Measurements from ENCODE around the gene BCKDK.

GRCh38 chr16:31109622-31110021, 1.4 kb downstream of the BCKDK start:
- TF ChIP-seq YY1 (tag by site-specific recombination; IDR thresholded peaks at IDR 0.05) = no peak
- no peak for TF ChIP-seq ZNF596 (tag by site-specific recombination; IDR thresholded peaks at IDR 0.05)
- TF ChIP-seq, protein P1, sequence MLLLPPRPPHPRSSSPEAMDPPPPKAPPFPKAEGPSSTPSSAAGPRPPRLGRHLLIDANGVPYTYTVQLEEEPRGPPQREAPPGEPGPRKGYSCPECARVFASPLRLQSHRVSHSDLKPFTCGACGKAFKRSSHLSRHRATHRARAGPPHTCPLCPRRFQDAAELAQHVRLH (tag by site-specific recombination; IDR thresholded peaks at IDR 0.05) = no peak
- no peak for TF ChIP-seq ZNF561 (tag by site-specific recombination; IDR thresholded peaks at IDR 0.05; ENCODE audit: borderline replicate concordance)
- no peak for TF ChIP-seq ZNF610 (tag by site-specific recombination; IDR thresholded peaks at IDR 0.05; ENCODE audit: borderline replicate concordance)
- TF ChIP-seq, protein P2, sequence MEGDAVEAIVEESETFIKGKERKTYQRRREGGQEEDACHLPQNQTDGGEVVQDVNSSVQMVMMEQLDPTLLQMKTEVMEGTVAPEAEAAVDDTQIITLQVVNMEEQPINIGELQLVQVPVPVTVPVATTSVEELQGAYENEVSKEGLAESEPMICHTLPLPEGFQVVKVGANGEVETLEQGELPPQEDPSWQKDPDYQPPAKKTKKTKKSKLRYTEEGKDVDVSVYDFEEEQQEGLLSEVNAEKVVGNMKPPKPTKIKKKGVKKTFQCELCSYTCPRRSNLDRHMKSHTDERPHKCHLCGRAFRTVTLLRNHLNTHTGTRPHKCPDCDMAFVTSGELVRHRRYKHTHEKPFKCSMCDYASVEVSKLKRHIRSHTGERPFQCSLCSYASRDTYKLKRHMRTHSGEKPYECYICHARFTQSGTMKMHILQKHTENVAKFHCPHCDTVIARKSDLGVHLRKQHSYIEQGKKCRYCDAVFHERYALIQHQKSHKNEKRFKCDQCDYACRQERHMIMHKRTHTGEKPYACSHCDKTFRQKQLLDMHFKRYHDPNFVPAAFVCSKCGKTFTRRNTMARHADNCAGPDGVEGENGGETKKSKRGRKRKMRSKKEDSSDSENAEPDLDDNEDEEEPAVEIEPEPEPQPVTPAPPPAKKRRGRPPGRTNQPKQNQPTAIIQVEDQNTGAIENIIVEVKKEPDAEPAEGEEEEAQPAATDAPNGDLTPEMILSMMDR (tag by site-specific recombination; IDR thresholded peaks at IDR 0.05) = no peak
- no peak for TF ChIP-seq ZBTB21 (tag by site-specific recombination; IDR thresholded peaks at IDR 0.05)
- TF ChIP-seq HOXA7 (CRISPR knock-in tag; IDR thresholded peaks at IDR 0.05; ENCODE audit: borderline replicate concordance) = no peak
- no peak for TF ChIP-seq ZEB2 (tag by site-specific recombination; IDR thresholded peaks at IDR 0.05)
- TF ChIP-seq ZNF292 (tag by site-specific recombination; IDR thresholded peaks at IDR 0.05; ENCODE audit: borderline replicate concordance, low read depth) = no peak
- no peak for TF ChIP-seq ZNF274 (IDR thresholded peaks at IDR 0.05; ENCODE audit: low read length)
- no peak for TF ChIP-seq ZNF274 (tag by site-specific recombination; IDR thresholded peaks at IDR 0.05; ENCODE audit: borderline replicate concordance)
- TF ChIP-seq REPIN1 (tag by site-specific recombination; IDR thresholded peaks at IDR 0.05; ENCODE audit: low read depth) = no peak
- TF ChIP-seq, protein P3, sequence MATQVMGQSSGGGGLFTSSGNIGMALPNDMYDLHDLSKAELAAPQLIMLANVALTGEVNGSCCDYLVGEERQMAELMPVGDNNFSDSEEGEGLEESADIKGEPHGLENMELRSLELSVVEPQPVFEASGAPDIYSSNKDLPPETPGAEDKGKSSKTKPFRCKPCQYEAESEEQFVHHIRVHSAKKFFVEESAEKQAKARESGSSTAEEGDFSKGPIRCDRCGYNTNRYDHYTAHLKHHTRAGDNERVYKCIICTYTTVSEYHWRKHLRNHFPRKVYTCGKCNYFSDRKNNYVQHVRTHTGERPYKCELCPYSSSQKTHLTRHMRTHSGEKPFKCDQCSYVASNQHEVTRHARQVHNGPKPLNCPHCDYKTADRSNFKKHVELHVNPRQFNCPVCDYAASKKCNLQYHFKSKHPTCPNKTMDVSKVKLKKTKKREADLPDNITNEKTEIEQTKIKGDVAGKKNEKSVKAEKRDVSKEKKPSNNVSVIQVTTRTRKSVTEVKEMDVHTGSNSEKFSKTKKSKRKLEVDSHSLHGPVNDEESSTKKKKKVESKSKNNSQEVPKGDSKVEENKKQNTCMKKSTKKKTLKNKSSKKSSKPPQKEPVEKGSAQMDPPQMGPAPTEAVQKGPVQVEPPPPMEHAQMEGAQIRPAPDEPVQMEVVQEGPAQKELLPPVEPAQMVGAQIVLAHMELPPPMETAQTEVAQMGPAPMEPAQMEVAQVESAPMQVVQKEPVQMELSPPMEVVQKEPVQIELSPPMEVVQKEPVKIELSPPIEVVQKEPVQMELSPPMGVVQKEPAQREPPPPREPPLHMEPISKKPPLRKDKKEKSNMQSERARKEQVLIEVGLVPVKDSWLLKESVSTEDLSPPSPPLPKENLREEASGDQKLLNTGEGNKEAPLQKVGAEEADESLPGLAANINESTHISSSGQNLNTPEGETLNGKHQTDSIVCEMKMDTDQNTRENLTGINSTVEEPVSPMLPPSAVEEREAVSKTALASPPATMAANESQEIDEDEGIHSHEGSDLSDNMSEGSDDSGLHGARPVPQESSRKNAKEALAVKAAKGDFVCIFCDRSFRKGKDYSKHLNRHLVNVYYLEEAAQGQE (tag by site-specific recombination; IDR thresholded peaks at IDR 0.05) = no peak

Data from HEK293 (cell line).